ENCODE results near the gene KAZN. TPM values are rescaled to one million over a fixed set of nuclear protein-coding genes. Genes with fewer than 3 reads are reported as not detected.

The KAZN gene
- total and polyA plus RNA-seq, 4 donors = 7.6 to 18.8 (median 11.2) TPM

DNA sequence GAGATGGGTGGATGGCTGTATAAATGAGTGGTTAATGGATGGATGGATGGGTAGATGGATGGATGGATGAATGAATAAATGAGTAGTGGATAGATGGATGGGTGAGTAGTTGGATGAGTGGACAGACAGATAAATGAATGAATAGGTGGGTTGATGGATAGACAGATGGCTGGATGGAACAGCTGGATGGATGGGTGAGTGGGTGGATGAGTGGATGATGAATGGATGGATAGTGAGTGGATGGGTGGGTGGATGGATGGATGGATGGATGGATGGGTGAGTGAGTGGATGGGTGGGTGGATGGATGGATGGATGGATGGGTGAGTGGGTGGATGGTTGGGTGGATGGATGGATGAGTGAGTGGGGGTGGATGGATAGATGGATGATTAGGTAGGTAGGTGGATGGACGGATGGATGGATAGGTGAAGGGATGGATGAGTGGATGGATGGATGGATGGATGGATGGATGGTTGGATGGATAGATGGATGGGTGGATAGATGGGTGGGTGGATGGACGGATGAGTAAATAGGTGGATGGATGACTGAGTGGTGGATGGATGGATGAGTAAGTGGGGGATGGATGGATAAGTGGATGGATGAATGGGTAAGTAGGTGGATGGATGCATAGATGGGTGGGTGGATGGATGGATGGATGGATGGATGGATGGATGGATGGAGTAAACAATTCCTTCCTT lies 246.6 kb downstream of the KAZN start:
- no peak for ATAC-seq (ENCODE audit: insufficient read depth, low FRiP score)
- Histone ChIP-seq H3K9me3 (ENCODE audit: control insufficient read depth in 4 of 4, insufficient read depth in 3 of 4, low read length in 3 of 4) (peaks cover 3 to 16% (median 11%) of the 10 kb centered on the region in 4 donors), H3K36me3 (ENCODE audit: control insufficient read depth in 4 of 4, insufficient read depth in 4 of 4, low read length in 4 of 4) (no peaks in the 10 kb centered on the region), H3K27me3 (ENCODE audit: control insufficient read depth in 3 of 3, insufficient read depth in 3 of 3, low read length in 2 of 3) (no peaks in the 10 kb centered on the region), H3K27ac (ENCODE audit: low read depth in 1 of 2, low read length in 1 of 2) (no peak overlapping the region), H3K9ac (ENCODE audit: insufficient read depth in 1 of 2, low read length in 2 of 2) (no peak overlapping the region), H3K4me1 (ENCODE audit: control insufficient read depth in 5 of 5, insufficient read depth in 5 of 5, low read length in 5 of 5) (peaks cover 0 to 7% (median 0%) of the 10 kb centered on the region in 5 donors), H3K4me3 (no peak overlapping the region)
- no peak for DNase-seq
- no peak for TF ChIP-seq CTCF (IDR thresholded peaks at IDR 0.05; ENCODE audit: control extremely low read depth, extremely low read depth)
- 93 to 95% methylated on average over 2 of the region's 2 CpGs for WGBS, 2 donors

DNA sequence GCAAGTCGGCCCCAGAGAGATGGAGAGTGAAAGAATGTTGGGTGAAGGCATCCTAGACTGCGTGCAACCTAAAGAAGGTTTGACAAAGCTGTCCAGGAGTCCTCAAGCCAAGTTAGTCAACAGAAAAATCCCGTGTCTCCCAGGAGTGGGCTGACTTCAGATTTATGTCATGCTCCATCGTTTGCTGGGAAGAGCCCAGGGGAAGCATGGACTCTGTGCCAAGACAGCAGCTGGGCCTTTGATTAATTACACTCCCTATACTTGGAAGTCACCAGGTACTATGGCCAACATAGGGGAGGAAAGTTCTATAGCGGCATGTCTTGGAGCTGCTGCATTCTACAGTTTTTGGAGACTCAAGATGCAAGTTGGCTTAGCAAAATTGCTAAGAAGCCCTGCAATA lies 247.4 kb downstream of the KAZN start:
- Histone ChIP-seq H3K9me3 (ENCODE audit: control insufficient read depth in 4 of 4, insufficient read depth in 3 of 4, low read length in 3 of 4) (peaks cover 3 to 15% (median 9%) of the 10 kb centered on the region in 4 donors), H3K27ac (ENCODE audit: low read depth in 1 of 2, low read length in 1 of 2) (no peak overlapping the region), H3K4me3 (no peak overlapping the region)

GRCh38 chr1:14846688-14847087 lies 248.2 kb downstream of the KAZN start:
- H3K9ac ChIP-seq (ENCODE audit: insufficient read depth in 1 of 2, low read length in 2 of 2) = no peak overlapping the region

More for the DNA sequence above, 247.4 kb downstream of the KAZN start:
- peaks cover 0 to 7% (median 0%) of the 10 kb centered on the region in 5 donors for H3K4me1 ChIP-seq (ENCODE audit: control insufficient read depth in 5 of 5, insufficient read depth in 5 of 5, low read length in 5 of 5)
- ATAC-seq (ENCODE audit: insufficient read depth, low FRiP score) (no peak), DNase-seq (no peak)
- H3K27me3 ChIP-seq (ENCODE audit: control insufficient read depth in 3 of 3, insufficient read depth in 3 of 3, low read length in 2 of 3) = no peaks in the 10 kb centered on the region
- H3K36me3 ChIP-seq (ENCODE audit: control insufficient read depth in 4 of 4, insufficient read depth in 4 of 4, low read length in 4 of 4) = no peaks in the 10 kb centered on the region
- H3K9ac ChIP-seq (ENCODE audit: insufficient read depth in 1 of 2, low read length in 2 of 2) = no peak overlapping the region
- TF ChIP-seq CTCF (IDR thresholded peaks at IDR 0.05; ENCODE audit: control extremely low read depth, extremely low read depth) = no peak
- WGBS, 2 donors = 72 to 82% methylated on average over 5 of the region's 5 CpGs

More at GRCh38 chr1:14846688-14847087, 248.2 kb downstream of the KAZN start:
- Histone ChIP-seq H3K27me3 (ENCODE audit: control insufficient read depth in 3 of 3, insufficient read depth in 3 of 3, low read length in 2 of 3) (no peaks in the 10 kb centered on the region), H3K4me3 (no peak overlapping the region), H3K36me3 (ENCODE audit: control insufficient read depth in 4 of 4, insufficient read depth in 4 of 4, low read length in 4 of 4) (no peaks in the 10 kb centered on the region), H3K27ac (ENCODE audit: low read depth in 1 of 2, low read length in 1 of 2) (no peak overlapping the region), H3K4me1 (ENCODE audit: control insufficient read depth in 5 of 5, insufficient read depth in 5 of 5, low read length in 5 of 5) (peaks cover 0 to 7% (median 0%) of the 10 kb centered on the region in 5 donors), H3K9me3 (ENCODE audit: control insufficient read depth in 4 of 4, insufficient read depth in 3 of 4, low read length in 3 of 4) (peaks cover 2 to 12% (median 7%) of the 10 kb centered on the region in 4 donors)
- DNase-seq (no peak), ATAC-seq (ENCODE audit: insufficient read depth, low FRiP score) (no peak)
- no peak for TF ChIP-seq CTCF (IDR thresholded peaks at IDR 0.05; ENCODE audit: control extremely low read depth, extremely low read depth)
- WGBS, 2 donors = 80 to 87% methylated on average over 4 of the region's 4 CpGs

Measured in lung (tissue), 12 donors.